Measurements from ENCODE around the gene PRTFDC1.

PRTFDC1 gene

GRCh38 chr10:24862589-24862988 lies 89.8 kb downstream of the PRTFDC1 start:
- no peaks in the 10 kb centered on the region for H3K36me3 ChIP-seq (ENCODE audit: insufficient read depth, low read depth, low read length)
- H3K4me3 ChIP-seq (ENCODE audit: low read length), result no peak overlapping the region
- H3K9ac ChIP-seq (ENCODE audit: low read depth, low read length), result no peak overlapping the region
- no peak overlapping the region for H3K27ac ChIP-seq (ENCODE audit: low read length)
- no peaks in the 10 kb centered on the region for H3K27me3 ChIP-seq (ENCODE audit: insufficient read depth, low read length)
- H3K9me3 ChIP-seq (ENCODE audit: insufficient read depth, low read depth, low read length), result no peaks in the 10 kb centered on the region; the same call in 1 of the 2 replicates
- peaks cover 17% of the 10 kb centered on the region for H3K4me1 ChIP-seq (ENCODE audit: insufficient read depth, low read length)

GRCh38 chr10:24858288-24859270 lies 93.8 kb downstream of the PRTFDC1 start:
- Histone ChIP-seq H3K36me3 (ENCODE audit: insufficient read depth, low read depth, low read length) (no peaks in the 10 kb centered on the region), H3K9me3 (ENCODE audit: insufficient read depth, low read depth, low read length) (no peaks in the 10 kb centered on the region; the same call in 1 of the 2 replicates), H3K4me3 (ENCODE audit: low read length) (no peak overlapping the region), H3K27ac (ENCODE audit: low read length) (no peak overlapping the region), H3K9ac (ENCODE audit: low read depth, low read length) (no peak overlapping the region), H3K4me1 (ENCODE audit: insufficient read depth, low read length) (peaks cover 14% of the 10 kb centered on the region; the same call in 1 of the 2 replicates), H3K27me3 (ENCODE audit: insufficient read depth, low read length) (no peaks in the 10 kb centered on the region)

GRCh38 chr10:24857031-24857725 lies 95.2 kb downstream of the PRTFDC1 start:
- peaks cover 14% of the 10 kb centered on the region; the same call in 1 of the 2 replicates for H3K4me1 ChIP-seq (ENCODE audit: insufficient read depth, low read length)
- no peaks in the 10 kb centered on the region for H3K36me3 ChIP-seq (ENCODE audit: insufficient read depth, low read depth, low read length)
- H3K9me3 ChIP-seq (ENCODE audit: insufficient read depth, low read depth, low read length), result no peaks in the 10 kb centered on the region
- H3K27me3 ChIP-seq (ENCODE audit: insufficient read depth, low read length), result no peaks in the 10 kb centered on the region
- H3K4me3 ChIP-seq (ENCODE audit: low read length), result no peak overlapping the region
- H3K27ac ChIP-seq (ENCODE audit: low read length), result no peak overlapping the region
- H3K9ac ChIP-seq (ENCODE audit: low read depth, low read length), result no peak overlapping the region

DNA sequence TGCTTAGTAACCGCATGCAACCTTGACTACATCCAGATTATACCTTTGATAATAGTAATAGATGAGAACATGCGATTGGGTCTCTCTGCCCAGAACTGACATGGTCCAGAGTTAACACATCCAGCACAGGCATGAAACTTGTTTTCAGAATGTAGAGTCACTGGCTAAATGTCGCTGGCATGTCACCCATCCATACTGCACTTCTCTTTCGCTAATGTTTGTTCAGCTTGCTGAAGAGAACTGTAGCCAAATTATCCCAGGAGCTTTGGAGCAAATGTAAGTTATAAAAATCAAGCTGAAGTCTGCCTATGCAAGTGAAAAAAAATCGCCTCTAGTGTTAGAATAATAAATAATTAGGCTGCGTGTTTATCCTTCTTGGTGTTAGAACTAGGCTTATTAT lies 98.2 kb downstream of the PRTFDC1 start:
- H3K36me3 ChIP-seq (ENCODE audit: insufficient read depth, low read depth, low read length), result no peaks in the 10 kb centered on the region
- H3K9ac ChIP-seq (ENCODE audit: low read depth, low read length), result no peak overlapping the region
- H3K4me1 ChIP-seq (ENCODE audit: insufficient read depth, low read length), result peaks cover 39% of the 10 kb centered on the region
- H3K4me3 ChIP-seq (ENCODE audit: low read length), result no peak overlapping the region
- H3K27ac ChIP-seq (ENCODE audit: low read length), result no peak overlapping the region
- H3K9me3 ChIP-seq (ENCODE audit: insufficient read depth, low read depth, low read length), result no peaks in the 10 kb centered on the region
- no peaks in the 10 kb centered on the region for H3K27me3 ChIP-seq (ENCODE audit: insufficient read depth, low read length)

GRCh38 chr10:24853661-24854060 lies 98.7 kb downstream of the PRTFDC1 start:
- Histone ChIP-seq H3K9ac (ENCODE audit: low read depth, low read length) (no peak overlapping the region), H3K36me3 (ENCODE audit: insufficient read depth, low read depth, low read length) (no peaks in the 10 kb centered on the region), H3K4me1 (ENCODE audit: insufficient read depth, low read length) (peaks cover 44% of the 10 kb centered on the region), H3K27me3 (ENCODE audit: insufficient read depth, low read length) (no peaks in the 10 kb centered on the region), H3K27ac (ENCODE audit: low read length) (no peak overlapping the region), H3K4me3 (ENCODE audit: low read length) (no peak overlapping the region), H3K9me3 (ENCODE audit: insufficient read depth, low read depth, low read length) (no peaks in the 10 kb centered on the region)

- Histone ChIP-seq H3K9me3 (ENCODE audit: insufficient read depth, low read depth, low read length) (no peaks in the 10 kb centered on the region), H3K4me3 (ENCODE audit: low read length) (no peak overlapping the region), H3K27ac (ENCODE audit: low read length) (no peak overlapping the region), H3K36me3 (ENCODE audit: insufficient read depth, low read depth, low read length) (no peaks in the 10 kb centered on the region), H3K4me1 (ENCODE audit: insufficient read depth, low read length) (peaks cover 39% of the 10 kb centered on the region), H3K9ac (ENCODE audit: low read depth, low read length) (no peak overlapping the region), H3K27me3 (ENCODE audit: insufficient read depth, low read length) (no peaks in the 10 kb centered on the region)
Measured at GRCh38 chr10:24851629-24852028, 100.8 kb downstream of the PRTFDC1 start.

GRCh38 chr10:24850727-24851296 lies 101.6 kb downstream of the PRTFDC1 start:
- Histone ChIP-seq H3K4me1 (ENCODE audit: insufficient read depth, low read length) (peaks cover 39% of the 10 kb centered on the region), H3K9me3 (ENCODE audit: insufficient read depth, low read depth, low read length) (no peaks in the 10 kb centered on the region), H3K9ac (ENCODE audit: low read depth, low read length) (no peak overlapping the region), H3K36me3 (ENCODE audit: insufficient read depth, low read depth, low read length) (no peaks in the 10 kb centered on the region), H3K4me3 (ENCODE audit: low read length) (no peak overlapping the region), H3K27ac (ENCODE audit: low read length) (no peak overlapping the region), H3K27me3 (ENCODE audit: insufficient read depth, low read length) (no peaks in the 10 kb centered on the region)

- no peak overlapping the region for H3K4me3 ChIP-seq (ENCODE audit: low read length)
- H3K9me3 ChIP-seq (ENCODE audit: insufficient read depth, low read depth, low read length), result no peaks in the 10 kb centered on the region
- H3K9ac ChIP-seq (ENCODE audit: low read depth, low read length), result no peak overlapping the region
- H3K4me1 ChIP-seq (ENCODE audit: insufficient read depth, low read length), result peaks cover 39% of the 10 kb centered on the region
- no peaks in the 10 kb centered on the region for H3K36me3 ChIP-seq (ENCODE audit: insufficient read depth, low read depth, low read length)
- H3K27ac ChIP-seq (ENCODE audit: low read length), result no peak overlapping the region
- no peaks in the 10 kb centered on the region for H3K27me3 ChIP-seq (ENCODE audit: insufficient read depth, low read length)
Measured at GRCh38 chr10:24849501-24850299, 102.7 kb downstream of the PRTFDC1 start.

GRCh38 chr10:24849051-24849450 lies 103.4 kb downstream of the PRTFDC1 start:
- no peak overlapping the region for H3K9ac ChIP-seq (ENCODE audit: low read depth, low read length)
- no peaks in the 10 kb centered on the region for H3K36me3 ChIP-seq (ENCODE audit: insufficient read depth, low read depth, low read length)
- H3K9me3 ChIP-seq (ENCODE audit: insufficient read depth, low read depth, low read length), result no peaks in the 10 kb centered on the region
- H3K4me1 ChIP-seq (ENCODE audit: insufficient read depth, low read length), result peaks cover 39% of the 10 kb centered on the region
- no peak overlapping the region for H3K27ac ChIP-seq (ENCODE audit: low read length)
- no peaks in the 10 kb centered on the region for H3K27me3 ChIP-seq (ENCODE audit: insufficient read depth, low read length)
- H3K4me3 ChIP-seq (ENCODE audit: low read length), result no peak overlapping the region

DNA sequence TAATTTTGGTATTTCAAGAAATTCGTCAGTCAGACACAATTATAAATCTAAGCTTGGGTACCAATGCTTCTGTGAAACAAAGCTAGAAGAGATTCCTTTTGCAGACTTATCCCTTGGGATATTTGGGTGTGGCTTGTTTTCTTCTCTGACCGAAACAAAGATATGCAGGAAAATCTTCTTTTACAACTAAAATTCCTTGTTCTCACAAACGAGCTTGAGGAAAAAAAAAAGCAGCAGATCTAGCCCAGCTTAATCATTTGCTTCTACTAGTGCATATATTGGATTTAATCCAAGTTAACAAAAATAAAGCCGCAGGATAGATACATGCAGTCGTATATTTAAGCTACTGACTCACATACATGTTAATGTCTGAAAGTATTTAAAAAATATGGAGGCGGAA lies 104.2 kb downstream of the PRTFDC1 start:
- Histone ChIP-seq H3K4me3 (ENCODE audit: low read length) (no peak overlapping the region), H3K27ac (ENCODE audit: low read length) (no peak overlapping the region), H3K9me3 (ENCODE audit: insufficient read depth, low read depth, low read length) (no peaks in the 10 kb centered on the region), H3K27me3 (ENCODE audit: insufficient read depth, low read length) (no peaks in the 10 kb centered on the region), H3K36me3 (ENCODE audit: insufficient read depth, low read depth, low read length) (no peaks in the 10 kb centered on the region), H3K4me1 (ENCODE audit: insufficient read depth, low read length) (peaks cover 39% of the 10 kb centered on the region), H3K9ac (ENCODE audit: low read depth, low read length) (no peak overlapping the region)
